Activated T-helper 1 cell treated with Interleukin-2 at 50 U/mL for 16 hours (primary cell): ENCODE data around the gene KRTAP10-7.
"Not testable (repeated sequence)": the region's sequence is repeated elsewhere in the genome, so short reads cannot be mapped to it uniquely, and the experiment has no call there.

Experiments
- DNase-seq: peaks from one replicate; pipeline ENCODE4 v3.0.0-alpha.2; 2020; ENCODE audit warnings: low read depth

KRTAP10-7 gene

DNA sequence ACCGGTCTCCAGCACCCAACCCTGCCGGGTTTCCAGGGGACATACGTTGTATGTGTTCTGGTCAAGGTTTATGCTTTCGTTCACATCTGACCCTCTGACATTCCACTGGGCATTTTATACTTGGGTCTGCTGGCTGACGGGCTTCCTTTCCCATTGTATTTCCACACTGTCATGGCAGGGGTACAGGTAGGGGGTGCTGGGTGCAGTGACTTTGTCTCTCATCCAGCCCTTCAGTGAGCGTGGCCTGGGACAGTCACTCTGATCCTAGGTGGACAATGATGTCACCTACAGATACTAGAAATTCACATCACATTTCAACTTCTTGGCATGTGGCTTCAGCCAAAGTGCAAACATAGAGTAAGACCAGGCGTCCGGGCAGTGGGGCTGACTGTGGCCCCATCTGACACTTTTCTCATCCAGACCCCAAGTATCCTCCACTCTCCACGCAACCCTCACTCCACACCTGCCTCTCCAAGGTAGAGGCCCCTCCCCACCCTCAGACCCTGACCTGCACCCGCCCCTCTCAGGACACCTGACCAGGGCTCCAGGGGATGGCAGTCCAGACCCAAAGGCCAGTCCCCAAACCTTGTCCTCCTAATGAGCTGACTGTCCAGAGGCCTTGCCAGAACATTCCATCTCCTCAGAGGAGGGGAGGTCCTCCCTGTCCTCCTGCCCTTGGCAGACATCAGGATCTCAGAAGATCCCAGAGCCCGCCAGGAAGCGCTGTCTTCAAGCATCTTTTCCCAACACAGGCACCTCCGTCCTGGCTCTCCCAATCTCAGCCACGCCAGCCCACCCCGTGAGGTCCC, 36.0 kb downstream of the KRTAP10-7 start:
- DNase-seq = no peak

DNA sequence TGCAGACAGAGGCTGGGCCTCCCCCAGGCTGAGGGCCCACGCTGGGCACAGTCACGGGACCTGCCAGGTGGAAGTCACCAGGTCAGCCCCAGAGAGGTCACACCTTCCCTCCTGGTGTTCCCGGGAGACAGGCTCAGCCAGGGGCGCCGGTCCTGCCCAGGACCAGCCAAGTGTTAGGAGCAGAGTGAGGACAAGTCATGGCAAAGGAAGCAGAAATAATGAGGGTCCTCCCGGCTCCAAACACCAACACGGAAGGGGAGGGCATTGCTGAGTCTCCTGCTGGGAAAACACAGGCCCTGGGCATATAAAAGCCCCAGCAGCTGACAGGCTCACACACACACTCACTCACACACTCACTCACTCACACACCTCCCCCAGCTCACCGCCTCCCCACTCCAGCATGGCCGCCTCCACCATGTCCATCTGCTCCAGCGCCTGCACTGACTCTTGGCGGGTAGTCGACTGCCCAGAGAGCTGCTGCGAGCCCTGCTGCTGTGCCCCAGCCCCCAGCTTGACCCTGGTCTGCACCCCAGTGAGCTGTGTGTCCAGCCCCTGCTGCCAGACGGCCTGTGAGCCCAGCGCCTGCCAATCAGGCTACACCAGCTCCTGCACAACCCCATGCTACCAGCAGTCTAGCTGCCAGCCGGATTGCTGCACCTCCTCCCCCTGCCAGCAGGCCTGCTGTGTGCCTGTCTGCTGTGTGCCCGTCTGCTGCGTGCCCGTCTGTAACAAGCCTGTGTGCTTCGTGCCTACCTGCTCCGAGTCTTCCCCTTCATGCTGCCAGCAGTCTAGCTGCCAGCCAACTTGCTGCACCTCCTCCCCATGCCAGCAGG, 36.8 kb downstream of the KRTAP10-7 start, which contains the start of gene KRTAP10-10:
TSS of gene KRTAP10-10 (plus strand) at position 339 of the 833 bp plus-strand sequence. CDS start at position 401, 62 bp downstream.
- DNase-seq = no peak

DNA sequence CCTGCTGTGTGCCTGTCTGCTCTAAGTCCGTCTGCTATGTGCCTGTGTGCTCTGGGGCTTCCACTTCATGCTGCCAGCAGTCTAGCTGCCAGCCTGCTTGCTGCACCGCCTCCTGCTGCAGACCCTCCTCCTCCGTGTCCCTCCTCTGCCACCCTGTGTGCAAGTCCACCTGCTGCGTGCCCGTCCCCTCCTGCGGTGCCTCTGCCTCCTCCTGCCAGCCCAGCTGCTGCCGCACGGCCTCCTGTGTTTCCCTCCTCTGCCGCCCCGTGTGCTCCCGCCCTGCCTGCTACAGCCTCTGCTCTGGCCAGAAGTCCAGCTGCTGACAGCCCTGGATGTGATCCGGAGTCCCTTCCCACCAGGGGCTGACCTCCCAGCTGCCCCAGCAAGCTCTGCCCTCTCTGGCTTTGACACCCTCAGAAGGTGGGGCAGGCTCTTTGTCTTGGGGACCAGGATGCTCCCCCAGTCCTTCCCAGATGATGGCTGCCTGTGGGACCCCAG, 37.5 kb downstream of the KRTAP10-7 start:
- not testable (repeated sequence) for DNase-seq

DNA sequence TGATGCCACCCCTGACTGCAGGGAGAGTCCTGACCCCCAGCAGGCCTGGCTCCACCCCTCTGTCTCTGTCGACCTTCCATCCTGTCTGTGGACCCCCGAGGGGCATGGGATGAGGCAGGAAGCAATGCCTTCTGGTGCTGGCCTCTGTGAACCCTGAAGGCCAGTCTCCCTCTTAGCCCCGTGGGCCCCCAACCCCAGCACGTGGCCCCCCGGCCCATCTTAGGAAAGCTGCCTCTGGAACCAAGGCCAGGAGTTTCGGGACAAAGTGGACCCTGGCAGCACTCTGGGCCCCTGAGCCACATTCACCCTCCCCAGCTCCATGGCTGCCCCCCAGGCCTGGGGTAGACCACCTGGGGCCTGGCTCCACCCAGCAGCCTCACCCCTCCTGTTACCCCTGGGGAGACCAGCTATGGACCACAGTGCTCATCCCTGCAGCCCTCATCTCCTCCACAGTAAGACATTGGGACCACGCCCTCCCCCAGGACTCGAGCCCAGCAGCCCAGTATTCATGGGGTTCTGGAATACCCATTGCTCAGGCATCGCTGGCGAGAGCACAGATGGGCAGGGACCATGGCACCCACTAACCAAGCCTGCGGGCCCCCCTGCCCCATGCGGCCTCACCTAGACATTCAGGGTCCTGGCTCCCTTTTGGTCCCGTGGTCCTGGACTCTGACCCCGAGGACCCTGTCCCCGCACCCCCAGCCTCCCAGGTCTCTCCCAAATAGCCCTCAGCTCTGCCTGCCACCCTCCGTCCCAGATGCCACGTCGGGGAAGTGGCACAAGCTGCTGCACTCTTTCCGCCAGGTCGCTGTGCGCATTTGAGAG, 38.3 kb downstream of the KRTAP10-7 start:
- DNase-seq = not testable (repeated sequence)

DNA sequence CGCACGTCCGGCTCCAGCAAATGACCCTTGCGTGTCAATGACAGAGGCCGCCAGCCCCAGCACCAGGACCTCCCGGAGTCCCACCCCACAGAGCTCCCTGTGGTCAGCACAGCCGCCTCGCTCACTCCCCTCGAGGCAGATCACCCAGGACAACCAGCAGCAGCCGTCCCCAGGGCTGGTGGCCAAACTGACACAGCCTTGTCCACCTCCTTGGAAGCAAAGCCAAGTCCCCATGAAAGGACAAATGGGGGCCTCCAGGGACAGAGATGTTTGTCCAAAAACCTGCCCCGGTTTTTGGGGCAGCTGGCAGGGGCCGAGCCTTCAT, 38.9 kb downstream of the KRTAP10-7 start:
- DNase-seq = no peak

DNA sequence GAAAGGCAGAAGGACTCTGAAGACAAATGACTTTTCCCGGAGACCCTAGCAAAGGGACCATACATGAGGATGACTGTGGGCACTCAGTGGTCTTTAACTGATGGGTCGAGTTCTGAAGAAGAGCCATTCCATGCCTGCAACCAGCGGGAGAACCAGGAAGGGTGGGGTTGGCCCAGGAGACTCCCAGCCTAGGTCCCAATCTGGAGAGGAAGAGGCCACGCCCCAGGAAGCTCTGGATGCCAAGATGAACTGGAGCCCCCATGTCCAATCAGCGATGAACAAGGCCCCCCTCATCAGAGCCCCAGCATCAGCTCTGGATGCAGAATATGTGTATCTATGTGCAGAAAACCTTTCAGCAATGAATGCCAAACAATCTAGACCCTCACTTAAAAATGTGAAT, 40.4 kb downstream of the KRTAP10-7 start:
- DNase-seq = no peak

DNA sequence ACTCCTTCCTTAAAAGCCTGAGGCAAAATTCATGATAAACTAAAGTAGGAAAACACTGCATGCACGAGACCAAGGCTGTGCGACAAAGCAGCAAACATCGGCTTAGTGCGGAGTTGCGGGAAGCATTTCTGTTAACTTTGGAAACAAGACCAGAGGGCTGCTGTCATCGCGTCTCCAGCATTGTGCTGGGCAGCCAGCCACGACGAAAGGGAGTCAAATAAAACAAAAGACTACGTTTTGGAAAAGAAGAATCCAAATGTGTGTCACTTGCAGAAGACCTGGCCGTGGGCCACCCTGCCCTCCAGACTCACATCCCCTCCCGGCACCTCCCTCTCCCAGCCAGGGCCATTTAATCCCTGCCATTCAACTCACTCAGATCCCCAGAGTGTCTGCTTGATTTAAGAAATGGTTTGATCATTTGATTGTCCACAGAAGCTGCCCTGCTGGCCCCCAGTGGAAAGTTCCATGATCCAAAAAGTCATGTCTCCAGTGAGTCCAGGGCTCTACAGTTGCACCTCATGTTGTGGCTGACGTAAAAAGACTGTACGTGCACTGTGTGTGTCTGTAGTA, 43.4 kb downstream of the KRTAP10-7 start:
- DNase-seq = no peak

DNA sequence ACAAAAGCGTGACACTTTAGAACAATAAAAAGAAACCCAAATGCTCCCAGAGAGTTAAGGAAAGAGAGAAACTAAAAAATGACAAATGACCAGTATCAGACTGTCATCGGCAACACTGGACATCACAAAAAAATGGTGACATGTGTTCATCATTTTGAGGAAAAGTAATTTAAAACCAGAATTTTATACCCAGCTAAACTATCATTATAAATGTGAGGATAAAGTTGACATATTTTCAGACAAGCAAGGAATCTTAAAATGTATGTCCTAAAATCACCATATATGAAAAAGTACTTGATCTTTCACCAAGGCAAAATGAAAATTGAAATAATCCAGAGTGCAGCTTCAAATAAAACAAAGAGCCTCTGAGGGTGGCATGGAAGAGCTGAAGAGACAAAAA, 44.5 kb downstream of the KRTAP10-7 start:
- no peak for DNase-seq

DNA sequence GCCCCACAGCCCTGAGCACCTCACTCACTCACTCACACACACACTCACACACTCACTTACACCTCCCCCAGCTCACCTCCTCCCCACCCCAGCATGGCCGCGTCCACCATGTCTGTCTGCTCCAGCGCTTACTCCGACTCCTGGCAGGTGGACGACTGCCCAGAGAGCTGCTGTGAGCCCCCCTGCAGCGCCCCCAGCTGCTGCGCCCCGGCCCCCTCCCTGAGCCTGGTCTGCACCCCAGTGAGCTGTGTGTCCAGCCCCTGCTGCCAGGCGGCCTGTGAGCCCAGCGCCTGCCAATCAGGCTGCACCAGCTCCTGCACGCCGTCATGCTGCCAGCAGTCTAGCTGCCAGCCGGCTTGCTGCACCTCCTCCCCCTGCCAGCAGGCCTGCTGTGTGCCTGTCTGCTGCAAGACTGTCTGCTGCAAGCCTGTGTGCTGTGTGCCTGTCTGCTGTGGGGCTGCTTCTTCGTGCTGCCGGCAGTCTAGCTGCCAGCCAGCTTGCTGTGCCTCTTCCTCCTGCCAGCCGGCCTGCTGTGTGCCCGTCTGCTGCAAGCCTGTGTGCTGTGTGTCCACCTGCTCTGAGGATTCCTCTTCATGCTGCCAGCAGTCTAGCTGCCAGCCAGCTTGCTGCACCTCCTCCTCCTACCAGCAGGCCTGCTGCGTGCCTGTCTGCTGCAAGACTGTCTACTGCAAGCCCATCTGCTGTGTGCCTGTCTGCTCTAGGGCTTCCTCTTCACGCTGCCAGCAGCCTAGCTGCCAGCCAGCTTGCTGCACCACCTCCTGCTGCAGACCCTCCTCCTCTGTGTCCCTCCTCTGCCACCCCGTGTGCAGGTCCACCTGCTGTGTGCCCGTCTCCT, 46.2 kb downstream of the KRTAP10-7 start, which contains the start of gene KRTAP10-11:
TSS of gene KRTAP10-11 (plus strand) at position 49 of the 856 bp plus-strand sequence. CDS start at position 94, 45 bp downstream.
- not testable (repeated sequence) for DNase-seq

DNA sequence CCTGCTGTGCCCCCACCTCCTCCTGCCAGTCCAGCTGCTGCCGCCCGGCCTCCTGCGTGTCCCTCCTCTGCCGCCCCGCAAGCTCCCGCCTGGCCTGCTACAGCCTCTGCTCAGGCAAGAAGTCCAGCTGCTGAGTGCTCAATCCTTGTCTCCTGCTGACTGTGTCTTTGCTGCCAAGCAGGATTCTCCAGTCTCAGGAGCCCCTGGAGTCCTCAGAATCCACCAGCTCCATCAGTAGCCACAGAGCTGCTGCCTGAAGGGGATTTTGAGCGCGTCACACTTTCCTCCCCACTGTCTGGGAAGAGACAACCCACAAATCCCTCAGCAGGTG, 46.8 kb downstream of the KRTAP10-7 start:
- no peak for DNase-seq

DNA sequence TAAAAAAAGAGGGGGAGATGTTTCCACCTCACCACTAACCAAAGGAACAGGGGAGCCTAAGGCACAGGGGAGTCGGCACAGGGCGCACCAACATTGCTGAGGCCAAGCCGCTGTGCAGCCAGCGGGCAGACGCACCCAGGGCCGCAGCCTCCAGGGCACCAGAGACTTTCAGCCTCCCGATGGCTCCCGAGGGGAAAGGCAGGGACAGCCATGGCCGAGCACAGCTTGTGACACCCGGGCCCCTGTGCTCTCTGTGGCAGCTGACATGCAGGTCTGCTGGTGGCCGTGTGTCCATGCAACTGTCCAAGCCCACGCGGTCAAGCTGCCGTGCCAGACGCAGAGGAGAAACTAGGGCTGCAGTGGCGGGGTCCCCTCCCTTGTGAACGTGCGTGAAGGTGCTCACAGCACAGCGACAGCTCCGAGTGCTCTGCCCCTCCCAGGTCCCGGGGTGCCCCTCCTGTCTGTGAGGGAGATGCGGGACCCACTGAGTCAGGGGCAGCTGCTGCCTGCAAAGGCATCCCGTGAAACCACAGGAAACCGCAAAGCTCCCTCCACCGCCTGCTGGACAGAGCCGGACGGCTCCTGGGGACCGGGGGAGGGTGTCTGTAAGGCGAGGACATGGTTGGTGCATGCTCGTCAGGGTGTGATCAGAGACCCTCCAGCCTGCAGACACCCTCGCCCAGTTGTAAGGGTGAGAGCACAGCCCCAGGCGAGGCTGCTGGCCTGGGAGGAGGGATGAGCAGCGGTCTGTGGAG, 48.3 kb downstream of the KRTAP10-7 start:
- DNase-seq = no peak

DNA sequence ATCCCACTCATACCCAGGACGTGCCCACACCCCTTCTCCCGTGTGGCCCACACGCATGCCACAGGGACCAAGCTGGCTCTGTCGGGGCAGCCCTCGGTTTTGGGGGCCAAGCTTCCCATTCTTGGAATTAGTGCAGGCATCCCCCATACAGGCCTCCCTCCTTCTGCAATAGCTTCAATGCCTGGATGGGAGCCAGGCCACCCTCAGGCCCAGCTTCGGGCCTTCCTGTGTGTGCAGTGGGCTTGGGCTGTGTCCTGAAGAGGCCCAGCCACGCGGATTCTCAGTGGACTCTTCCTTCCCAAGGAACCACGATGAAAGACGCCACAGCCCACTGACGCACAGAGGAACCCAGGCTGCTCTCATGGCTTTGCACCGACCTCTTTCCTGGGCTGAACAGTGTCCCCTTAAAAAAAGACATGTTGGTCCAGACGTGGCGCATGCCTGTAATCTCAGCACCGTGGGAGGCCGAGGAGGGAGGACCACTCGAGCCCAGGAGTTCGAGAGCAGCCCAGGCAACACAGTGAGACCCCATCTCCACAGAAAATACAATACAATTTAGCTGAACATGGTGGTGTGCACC, 49.2 kb downstream of the KRTAP10-7 start:
- DNase-seq = no peak

DNA sequence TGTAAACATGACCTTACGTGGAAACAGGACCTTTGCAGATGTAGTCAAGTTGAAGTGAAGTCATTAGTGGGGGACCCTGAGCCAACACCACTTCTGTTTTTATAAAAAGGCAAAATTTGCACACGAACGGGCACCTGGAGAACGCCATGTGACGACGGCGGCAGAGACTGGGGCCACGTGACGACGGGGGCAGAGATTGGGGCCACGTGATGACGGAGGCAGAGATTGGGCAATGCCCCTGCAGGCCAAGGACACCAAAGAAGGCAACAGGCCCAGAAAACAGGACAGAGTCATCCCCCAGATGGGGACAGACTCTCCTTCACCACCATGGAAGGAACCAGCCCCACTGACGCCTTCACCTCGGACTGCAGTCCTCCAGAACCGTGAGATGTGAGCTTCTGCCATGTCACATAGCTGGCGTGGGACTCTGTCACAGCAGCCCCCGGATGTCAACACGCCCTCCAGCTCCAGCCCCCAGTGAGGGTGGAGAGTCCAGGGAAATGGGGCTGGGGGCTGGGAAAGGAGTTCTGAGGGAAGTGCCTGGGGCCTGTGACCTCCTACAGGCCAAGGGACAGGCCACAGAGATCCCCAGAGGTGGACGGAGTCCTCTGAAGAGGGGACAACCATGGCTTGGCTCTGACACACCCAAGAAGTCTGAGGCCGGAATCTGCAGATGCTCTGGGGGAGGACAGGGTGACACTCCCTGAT, 50.0 kb downstream of the KRTAP10-7 start:
- DNase-seq = no peak

DNA sequence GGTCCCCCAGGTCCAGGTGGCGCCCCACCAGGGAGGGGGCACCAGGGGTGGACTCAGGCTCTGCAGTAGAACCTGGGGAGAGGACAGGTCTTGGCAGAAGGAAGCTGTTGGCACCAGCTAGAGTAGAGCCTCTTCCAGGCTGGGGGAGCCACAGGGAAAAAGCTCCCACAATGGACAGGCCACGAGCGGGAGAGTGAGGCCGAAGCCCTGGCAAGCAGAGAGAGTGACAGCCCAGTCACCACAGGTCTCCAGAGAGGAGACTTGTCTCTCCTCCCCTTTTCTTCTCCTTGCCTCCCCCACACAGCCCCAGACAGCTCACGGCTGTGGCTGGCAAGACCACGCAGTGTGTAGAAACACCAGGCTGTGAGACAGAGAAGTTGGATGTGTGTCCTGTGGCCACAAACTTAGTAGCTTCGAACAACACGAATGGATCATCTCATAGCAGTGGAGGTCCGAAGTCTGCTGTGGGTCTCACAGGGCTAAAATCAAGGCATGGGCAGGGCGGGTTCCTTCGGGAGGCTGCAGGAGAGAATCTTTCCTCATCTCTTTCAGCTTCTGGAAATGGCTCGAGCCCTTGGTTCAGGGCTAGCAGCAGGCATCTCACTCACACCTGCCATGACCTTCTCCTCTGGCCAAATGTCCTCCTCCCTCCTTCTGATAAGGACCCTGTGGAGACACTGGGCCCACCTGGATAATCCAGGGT, 50.7 kb downstream of the KRTAP10-7 start:
- no peak for DNase-seq
